ENCODE data around the gene C1orf105.

Gene C1orf105

GRCh38 chr1:172466795-172467407, 46.4 kb downstream of the C1orf105 start:
- DNase-seq, result no peak

GRCh38 chr1:172467446-172467845, 47.0 kb downstream of the C1orf105 start:
- no peak for DNase-seq

- DNase-seq, result no peak
These were observed 47.8 kb downstream of the C1orf105 start for GRCh38 chr1:172468296-172468695.

GRCh38 chr1:172469717-172470116, 49.2 kb downstream of the C1orf105 start:
- DNase-seq, result no peak

GRCh38 chr1:172470149-172470548, 49.7 kb downstream of the C1orf105 start:
- no peak for DNase-seq

GRCh38 chr1:172471666-172472065, 51.2 kb downstream of the C1orf105 start:
- no peak for DNase-seq

GRCh38 chr1:172472495-172472894, 52.0 kb downstream of the C1orf105 start:
- no peak for DNase-seq

GRCh38 chr1:172473302-172473701, 52.8 kb downstream of the C1orf105 start:
- DNase-seq, result peak; percentile 62

GRCh38 chr1:172473842-172474241, 53.4 kb downstream of the C1orf105 start:
- no peak for DNase-seq

- DNase-seq, result no peak
These were observed 55.8 kb downstream of the C1orf105 start for GRCh38 chr1:172476218-172476811.

- no peak for DNase-seq
These were observed 56.7 kb downstream of the C1orf105 start for GRCh38 chr1:172477216-172477615.

GRCh38 chr1:172477741-172478140, 57.3 kb downstream of the C1orf105 start:
- no peak for DNase-seq

GRCh38 chr1:172478485-172478884, 58.0 kb downstream of the C1orf105 start:
- no peak for DNase-seq

- no peak for DNase-seq
These were observed 59.9 kb downstream of the C1orf105 start for GRCh38 chr1:172480431-172480830.

- DNase-seq, result no peak
These were observed 61.6 kb downstream of the C1orf105 start for GRCh38 chr1:172482044-172482443.

- DNase-seq, result no peak
These were observed 63.0 kb downstream of the C1orf105 start for GRCh38 chr1:172483448-172483847.

- DNase-seq, result no peak
These were observed 63.8 kb downstream of the C1orf105 start for GRCh38 chr1:172484252-172484651.

GRCh38 chr1:172485626-172486025, 65.1 kb downstream of the C1orf105 start:
- no peak for DNase-seq

GRCh38 chr1:172486805-172487454, 66.4 kb downstream of the C1orf105 start:
- DNase-seq, result peak; percentile 41

GRCh38 chr1:172487550-172487949, 67.1 kb downstream of the C1orf105 start:
- DNase-seq, result peak; percentile 26

- no peak for DNase-seq
These were observed 67.9 kb downstream of the C1orf105 start for GRCh38 chr1:172488393-172488792.

GRCh38 chr1:172489847-172490246, 69.4 kb downstream of the C1orf105 start:
- no peak for DNase-seq

- DNase-seq, result no peak
These were observed 71.9 kb downstream of the C1orf105 start for GRCh38 chr1:172492421-172492820.

GRCh38 chr1:172494166-172494565, 73.7 kb downstream of the C1orf105 start:
- peak; percentile 21 for DNase-seq
